RWPE2 (cell line): ENCODE data around the gene CFAP77.

Experiments
- ATAC-seq: fragments of 200-7000 bp; cut with Tn5 transposase; 3 replicates; pipeline ENCODE4 v1.9.1; 2021; ENCODE audit warnings: low read depth
- DNase-seq: peaks from one replicate; pipeline ENCODE4 v3.0.0-alpha.2; 2020; ENCODE audit warnings: low spot score
- H3K27ac ChIP-seq: fragments of 450-650 bp; 2 replicates; pipeline ENCODE4 v1.5.1; 2017; ENCODE audit warnings: mild to moderate bottlenecking; ENCODE audit not compliant: poor library complexity, severe bottlenecking
- H3K27me3 ChIP-seq: fragments of 250-450 bp; sonication (Bioruptor Pico); 2 replicates; pipeline ENCODE4 v1.5.1; 2021; ENCODE audit warnings: mild to moderate bottlenecking, moderate library complexity; ENCODE audit not compliant: insufficient read depth, poor library complexity, severe bottlenecking
- H3K36me3 ChIP-seq: fragments of 250-450 bp; sonication (Bioruptor Pico); 2 replicates; pipeline ENCODE4 v1.5.1; 2020; ENCODE audit warnings: low read depth, mild to moderate bottlenecking, moderate library complexity
- H3K4me1 ChIP-seq: fragments of 250-450 bp; sonication (Bioruptor Pico); 2 replicates; pipeline ENCODE4 v1.5.1; 2021; ENCODE audit warnings: mild to moderate bottlenecking, moderate library complexity; ENCODE audit not compliant: insufficient read depth, poor library complexity, severe bottlenecking
- H3K4me3 ChIP-seq: fragments of 250-450 bp; sonication (Bioruptor Pico); 2 replicates; pipeline ENCODE4 v1.5.1; 2021; ENCODE audit warnings: mild to moderate bottlenecking, moderate library complexity; ENCODE audit not compliant: severe bottlenecking
- H3K9me3 ChIP-seq: fragments of 250-450 bp; sonication (Bioruptor Pico); 2 replicates; pipeline ENCODE4 v1.5.1; 2021; ENCODE audit warnings: mild to moderate bottlenecking, moderate library complexity; ENCODE audit not compliant: severe bottlenecking
- CTCF ChIP-seq: fragments of 450-650 bp; IDR thresholded peaks from one replicate; pipeline ENCODE4 v1.5.1; 2017; ENCODE audit warnings: mild to moderate bottlenecking, moderate library complexity; ENCODE audit not compliant: poor library complexity, severe bottlenecking

The CFAP77 gene

GRCh38 chr9:132407196-132407595 lies 2.8 kb upstream of the CFAP77 start:
- H3K27ac ChIP-seq = no peak overlapping the region

GRCh38 chr9:132408521-132408920 lies 1.5 kb upstream of the CFAP77 start:
- DNase-seq (no peak), ATAC-seq (no peak)
- no peaks in the 10 kb centered on the region for H3K9me3 ChIP-seq
- no peaks in the 10 kb centered on the region for H3K36me3 ChIP-seq
- H3K27me3 ChIP-seq = peaks cover 14% of the 10 kb centered on the region
- H3K4me3 ChIP-seq = no peak overlapping the region
- peaks cover 7% of the 10 kb centered on the region for H3K4me1 ChIP-seq
- no peak overlapping the region for H3K27ac ChIP-seq
- TF ChIP-seq CTCF = no peak

More at GRCh38 chr9:132407196-132407595, 2.8 kb upstream of the CFAP77 start:
- Histone ChIP-seq H3K4me1 (peaks cover 7% of the 10 kb centered on the region), H3K4me3 (peak overlapping the region; percentile 53), H3K27me3 (peaks cover under 1% of the 10 kb centered on the region), H3K9me3 (no peaks in the 10 kb centered on the region), H3K36me3 (peaks cover 9% of the 10 kb centered on the region; the same call in 1 of the 2 replicates)
- ATAC-seq (no peak), DNase-seq (no peak)
- no peak for TF ChIP-seq CTCF

- Histone ChIP-seq H3K36me3 (no peaks in the 10 kb centered on the region), H3K27me3 (peaks cover 35% of the 10 kb centered on the region), H3K4me3 (peak overlapping the region; percentile 37), H3K4me1 (peaks cover 4% of the 10 kb centered on the region), H3K27ac (no peak overlapping the region), H3K9me3 (no peaks in the 10 kb centered on the region)
- ATAC-seq = no peak
- DNase-seq = no peak
- TF ChIP-seq CTCF = no peak
Observed at GRCh38 chr9:132410642-132411041, 631 bp downstream of the CFAP77 start.

- peak; percentile 69 for ATAC-seq
- H3K9me3 ChIP-seq = no peaks in the 10 kb centered on the region
- TF ChIP-seq CTCF = peak; percentile 77
- peaks cover 3% of the 10 kb centered on the region for H3K4me1 ChIP-seq
- DNase-seq = no peak
- peaks cover 38% of the 10 kb centered on the region for H3K27me3 ChIP-seq
- H3K36me3 ChIP-seq = no peaks in the 10 kb centered on the region
- H3K27ac ChIP-seq = no peak overlapping the region
- no peak overlapping the region for H3K4me3 ChIP-seq
Observed at GRCh38 chr9:132411091-132411508, 1.1 kb downstream of the CFAP77 start.

- Histone ChIP-seq H3K27me3 (peaks cover 38% of the 10 kb centered on the region), H3K4me1 (no peaks in the 10 kb centered on the region), H3K9me3 (no peaks in the 10 kb centered on the region), H3K36me3 (no peaks in the 10 kb centered on the region), H3K27ac (no peak overlapping the region), H3K4me3 (no peak overlapping the region)
- no peak for DNase-seq
- peak; percentile 19 for TF ChIP-seq CTCF
- ATAC-seq = no peak
Observed at GRCh38 chr9:132412089-132412488, 2.1 kb downstream of the CFAP77 start.
